Stromal cell of bone marrow (primary cell): ENCODE data around the gene CANT1.
A peak's percentile ranks its signal among the peaks of the same experiment; 100 is the strongest.
"Not testable (repeated sequence)": the region's sequence is repeated elsewhere in the genome, so short reads cannot be mapped to it uniquely, and the experiment has no call there.

Source experiments
- DNase-seq: peaks from one replicate; pipeline ENCODE4 v3.0.0-alpha.2; 2012; ENCODE audit warnings: low read depth

Gene CANT1

DNA sequence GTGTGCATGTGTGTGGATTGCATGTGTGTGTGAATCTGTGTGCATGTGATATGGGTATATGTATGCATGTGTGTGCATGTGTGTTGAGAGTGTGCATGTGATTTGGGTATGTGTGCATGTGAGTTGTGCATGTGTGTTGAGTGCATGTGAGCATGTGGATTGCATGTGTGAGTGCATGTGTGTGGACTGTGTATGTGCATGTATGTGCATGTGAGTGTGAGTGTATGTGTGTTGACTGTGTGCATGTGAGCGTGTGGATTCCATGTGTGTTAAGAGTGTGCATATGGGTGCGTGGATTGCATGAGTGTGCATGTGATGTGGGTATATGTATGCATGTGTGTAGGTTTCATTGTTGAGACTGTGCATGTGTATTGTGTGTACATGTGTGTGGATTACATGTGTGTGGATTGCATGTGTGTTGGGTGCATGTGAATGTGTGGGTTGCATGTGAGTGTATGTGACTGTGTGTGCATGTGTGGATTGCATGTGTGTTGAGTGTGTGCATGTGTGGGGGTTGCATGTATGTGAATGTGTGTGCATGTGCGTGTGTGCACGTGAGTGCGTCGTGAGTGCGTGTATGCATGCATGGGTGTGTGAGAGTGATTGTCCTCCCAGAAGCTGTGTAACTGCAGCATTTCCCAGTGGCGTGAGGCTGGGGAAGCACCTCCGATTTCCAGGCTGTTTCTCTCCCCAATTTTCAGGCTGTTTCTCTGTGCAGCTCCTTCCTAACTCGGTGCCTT is 33.8 kb upstream of the CANT1 start:
- DNase-seq: no peak

- no peak for DNase-seq
Observed at GRCh38 chr17:79042421-79043190, 33.0 kb upstream of the CANT1 start.

DNA sequence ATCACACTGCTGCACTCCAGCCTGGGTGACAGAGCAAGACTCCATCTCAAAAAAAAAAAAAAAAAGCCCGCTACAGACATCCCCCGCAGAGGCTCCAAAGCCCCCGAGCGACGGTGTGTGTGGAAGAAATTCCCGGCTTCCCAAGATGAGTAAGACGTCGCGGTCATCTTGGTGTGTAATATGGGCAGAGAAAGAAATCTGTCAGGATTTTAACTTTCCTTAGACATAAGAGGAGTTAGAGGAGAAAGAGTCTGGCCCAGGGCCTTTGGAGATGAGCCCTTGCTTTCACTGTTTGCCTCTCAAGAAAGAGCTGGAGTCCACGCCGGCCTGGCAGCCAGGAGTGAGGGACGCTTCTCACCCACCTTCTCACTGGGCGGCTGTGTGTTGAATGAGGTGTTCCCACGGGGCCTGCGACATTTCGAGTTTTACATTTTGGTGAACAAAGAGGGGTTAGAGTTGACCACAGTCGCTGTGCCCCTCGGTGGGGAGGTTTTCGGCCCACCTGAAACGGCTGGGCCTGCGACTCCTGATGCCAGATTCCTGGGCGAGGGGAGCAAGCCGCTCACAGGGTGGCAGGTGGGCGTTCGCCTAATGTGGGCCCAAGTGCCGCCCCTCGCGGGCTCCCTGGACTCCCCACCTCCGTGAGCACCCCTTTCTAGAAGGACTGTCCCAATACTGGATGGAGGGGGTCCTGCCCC is 32.3 kb upstream of the CANT1 start:
- no peak for DNase-seq

- DNase-seq: no peak
Observed at GRCh38 chr17:79041041-79041570, 31.5 kb upstream of the CANT1 start.

GRCh38 chr17:79039886-79040285 is 30.3 kb upstream of the CANT1 start:
- no peak for DNase-seq

DNA sequence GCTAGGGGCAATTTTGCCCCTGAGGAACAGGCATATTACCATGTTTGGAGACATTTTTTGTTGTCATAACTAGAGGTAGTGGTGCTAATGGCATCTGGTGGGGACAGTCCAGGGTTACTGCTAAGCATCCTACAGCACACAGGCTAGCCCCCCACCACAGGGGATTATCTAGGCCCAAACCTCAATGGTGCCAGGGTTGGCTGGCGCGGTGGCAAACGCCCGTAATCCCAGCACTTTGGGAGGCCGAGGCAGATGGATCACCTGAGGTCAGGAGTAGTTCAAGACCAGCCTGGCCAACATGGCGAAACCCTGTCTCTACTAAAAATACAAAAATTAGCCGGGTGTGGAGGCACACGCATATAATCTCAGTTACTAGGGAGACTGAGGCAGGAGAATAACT is 29.6 kb upstream of the CANT1 start:
- DNase-seq: no peak

- peak; percentile 93 for DNase-seq
Observed at GRCh38 chr17:79038545-79039135, 29.1 kb upstream of the CANT1 start.

GRCh38 chr17:79036596-79036995 is 27.0 kb upstream of the CANT1 start:
- DNase-seq: peak; percentile 94

DNA sequence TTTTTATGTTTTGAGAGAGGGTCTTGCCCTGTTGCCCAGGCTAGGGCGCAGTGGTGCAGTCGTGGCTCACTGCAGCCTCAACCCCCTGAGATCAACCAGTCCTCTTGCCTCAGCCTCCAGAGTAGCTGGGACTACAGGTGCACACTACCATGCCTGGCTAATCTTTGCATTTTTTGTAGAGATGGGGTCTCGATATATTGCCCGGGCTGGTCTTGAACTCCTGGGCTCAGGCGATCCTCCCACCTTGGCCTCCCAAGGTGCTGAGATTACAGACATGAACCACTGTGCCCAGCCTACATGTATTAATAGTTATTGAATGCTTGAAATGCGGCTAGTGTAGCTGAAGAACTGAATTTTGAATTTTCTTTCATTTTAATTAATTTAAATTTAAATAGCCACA is 26.6 kb upstream of the CANT1 start:
- DNase-seq: no peak

GRCh38 chr17:79035686-79036085 is 26.1 kb upstream of the CANT1 start:
- no peak for DNase-seq

DNA sequence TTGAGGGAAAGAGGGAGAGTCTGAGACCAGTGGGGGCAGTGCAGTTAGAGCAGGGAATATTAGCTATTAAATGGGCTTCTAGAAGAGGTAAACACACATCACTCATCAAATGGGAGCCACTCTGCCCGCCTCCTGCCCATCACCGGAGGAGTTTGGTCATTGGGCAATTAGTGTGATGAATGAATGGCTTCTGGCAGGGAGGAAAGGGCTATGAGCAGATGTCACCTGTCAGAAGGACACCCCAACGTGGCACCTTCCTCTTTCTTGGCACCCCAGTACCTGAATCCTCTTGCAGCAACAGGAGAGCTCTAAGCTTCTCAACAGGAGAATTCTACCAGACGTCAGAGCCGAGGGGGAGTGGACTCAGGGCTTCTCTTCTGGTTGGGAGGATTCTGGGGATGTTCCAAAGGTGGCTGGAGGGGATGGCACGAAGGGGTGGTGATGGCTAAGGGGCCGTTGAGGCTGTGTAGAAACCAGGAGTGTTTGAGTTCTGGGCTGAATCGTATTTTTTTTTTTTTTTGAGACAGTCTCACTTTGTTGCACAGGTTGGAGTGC is 25.4 kb upstream of the CANT1 start:
- no peak for DNase-seq

GRCh38 chr17:79033741-79034501 is 24.4 kb upstream of the CANT1 start:
- DNase-seq: no peak

GRCh38 chr17:79033046-79033616 is 23.6 kb upstream of the CANT1 start:
- DNase-seq: no peak

DNA sequence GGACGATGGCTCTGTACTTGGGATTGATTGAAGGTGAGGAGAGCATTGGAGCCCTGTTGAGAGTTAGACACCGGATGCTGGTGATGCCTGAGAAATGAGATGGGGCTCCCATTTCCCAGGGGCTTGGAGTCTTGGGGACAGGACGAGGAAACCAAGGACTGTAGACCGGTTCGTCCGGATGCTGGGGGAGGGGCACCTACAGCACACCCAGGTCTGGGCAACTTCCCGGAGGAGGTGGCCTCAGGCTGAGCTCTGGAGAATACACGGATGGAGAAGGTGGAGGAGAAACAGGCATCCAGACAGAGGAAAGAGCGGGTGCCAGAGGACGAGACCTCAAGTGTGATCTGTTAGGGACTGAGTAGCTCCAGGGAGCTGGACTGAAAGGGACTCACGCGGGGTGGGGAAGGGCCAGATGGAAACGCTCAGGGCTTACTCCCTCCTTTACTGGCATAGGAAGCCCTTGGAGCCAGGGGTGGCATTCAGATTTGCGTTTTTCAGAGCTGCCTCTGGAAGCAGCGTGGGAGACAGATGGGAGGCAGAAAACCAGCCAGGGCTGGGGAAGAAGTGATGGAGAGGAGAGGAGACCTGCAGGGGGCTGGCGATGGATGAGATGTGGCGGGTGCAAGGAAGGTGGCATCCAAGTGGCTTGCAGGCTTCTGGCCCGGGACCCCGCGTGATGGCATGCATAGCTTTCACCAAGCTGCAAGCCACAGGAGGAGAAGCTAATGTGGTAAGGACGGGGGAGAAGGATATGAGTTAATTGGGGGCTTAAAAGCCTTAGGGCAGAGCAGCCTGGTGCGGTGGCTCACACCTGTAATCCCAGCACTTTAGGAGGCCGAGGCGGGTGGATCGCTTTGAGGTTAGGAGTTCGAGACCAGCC is 22.7 kb upstream of the CANT1 start:
- DNase-seq: no peak

DNA sequence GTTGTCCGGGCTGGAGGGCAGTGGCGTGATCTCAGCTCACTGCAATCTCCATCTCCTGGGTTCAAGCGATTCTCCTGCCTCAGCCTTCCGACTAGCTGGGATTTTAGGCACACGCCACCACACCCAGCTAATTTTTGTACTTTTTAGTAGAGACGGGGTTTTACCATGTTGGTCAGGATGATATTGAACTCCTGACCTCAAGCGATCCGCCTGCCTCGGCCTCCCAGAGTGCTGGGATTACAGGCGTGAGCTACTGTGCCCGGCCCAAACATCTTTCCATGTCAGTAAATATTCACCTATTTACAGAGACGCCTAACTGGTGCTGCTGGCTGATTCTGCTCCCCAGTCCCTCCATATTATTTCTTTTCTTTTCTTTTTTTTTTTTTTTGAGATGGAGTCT is 21.1 kb upstream of the CANT1 start:
- DNase-seq: not testable (repeated sequence)

- no peak for DNase-seq
Observed at GRCh38 chr17:79029327-79030009, 19.9 kb upstream of the CANT1 start.

GRCh38 chr17:79028496-79029326 is 19.1 kb upstream of the CANT1 start:
- no peak for DNase-seq

DNA sequence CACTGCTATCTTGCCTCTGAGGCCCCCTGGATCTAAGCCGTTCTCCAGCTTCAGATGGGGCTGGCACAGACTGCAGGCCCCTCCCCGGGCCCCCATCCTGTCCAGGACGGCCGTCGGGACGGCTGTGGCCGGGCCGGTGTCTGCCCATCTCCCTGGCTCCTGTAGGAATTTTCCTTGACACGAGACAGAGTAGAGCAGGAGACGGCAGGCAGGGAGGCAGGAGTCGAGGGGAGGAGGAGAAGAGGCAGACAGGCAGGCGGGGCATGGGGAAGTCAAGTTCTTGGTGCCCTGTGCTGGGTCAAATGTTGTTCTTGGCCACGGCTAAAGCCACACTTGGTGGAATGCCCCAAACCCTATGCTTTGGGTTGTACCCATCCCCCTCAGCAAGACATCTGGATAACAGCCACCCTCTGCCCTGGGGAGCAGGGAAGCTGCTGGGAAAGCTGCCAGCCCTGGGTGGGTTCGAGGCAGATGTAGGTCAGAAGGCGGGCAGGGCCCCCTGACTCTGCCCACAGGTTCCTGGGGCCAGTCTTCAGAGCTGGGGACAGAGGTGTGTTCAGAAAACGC is 18.4 kb upstream of the CANT1 start:
- DNase-seq: no peak
